ENCODE results near the gene TRABD.

DNA sequence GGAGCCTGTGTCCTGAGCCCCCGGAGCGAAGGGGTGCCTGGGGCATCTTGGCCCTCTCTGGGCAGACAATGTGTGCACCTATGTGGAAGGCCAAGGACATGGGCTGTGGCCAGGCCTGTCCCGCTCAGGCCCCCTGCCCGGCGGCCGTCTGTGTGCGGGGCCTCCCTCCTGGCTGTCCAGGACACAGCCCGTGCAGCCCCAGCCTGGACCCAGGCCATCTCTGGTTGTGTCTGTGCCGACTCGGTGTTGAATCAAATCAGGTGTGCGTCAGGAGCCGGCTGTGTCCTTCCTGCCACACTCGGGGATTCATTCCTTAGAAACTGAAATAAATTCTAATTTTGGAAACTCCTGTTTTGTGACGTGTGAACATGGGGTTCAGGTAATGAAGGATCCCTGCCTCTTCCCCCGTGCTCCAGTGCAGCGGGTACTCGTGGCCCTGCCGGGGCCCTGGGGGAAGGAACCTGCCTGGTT is 13.6 kb downstream of the TRABD start:
- TF ChIP-seq, protein P1, sequence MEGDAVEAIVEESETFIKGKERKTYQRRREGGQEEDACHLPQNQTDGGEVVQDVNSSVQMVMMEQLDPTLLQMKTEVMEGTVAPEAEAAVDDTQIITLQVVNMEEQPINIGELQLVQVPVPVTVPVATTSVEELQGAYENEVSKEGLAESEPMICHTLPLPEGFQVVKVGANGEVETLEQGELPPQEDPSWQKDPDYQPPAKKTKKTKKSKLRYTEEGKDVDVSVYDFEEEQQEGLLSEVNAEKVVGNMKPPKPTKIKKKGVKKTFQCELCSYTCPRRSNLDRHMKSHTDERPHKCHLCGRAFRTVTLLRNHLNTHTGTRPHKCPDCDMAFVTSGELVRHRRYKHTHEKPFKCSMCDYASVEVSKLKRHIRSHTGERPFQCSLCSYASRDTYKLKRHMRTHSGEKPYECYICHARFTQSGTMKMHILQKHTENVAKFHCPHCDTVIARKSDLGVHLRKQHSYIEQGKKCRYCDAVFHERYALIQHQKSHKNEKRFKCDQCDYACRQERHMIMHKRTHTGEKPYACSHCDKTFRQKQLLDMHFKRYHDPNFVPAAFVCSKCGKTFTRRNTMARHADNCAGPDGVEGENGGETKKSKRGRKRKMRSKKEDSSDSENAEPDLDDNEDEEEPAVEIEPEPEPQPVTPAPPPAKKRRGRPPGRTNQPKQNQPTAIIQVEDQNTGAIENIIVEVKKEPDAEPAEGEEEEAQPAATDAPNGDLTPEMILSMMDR (optimal IDR thresholded peaks at IDR 0.05 in 1 of 3, IDR thresholded peaks at IDR 0.05 in 1 of 3, conservative IDR thresholded peaks at IDR 0.05 in 1 of 3; ENCODE audit: extremely low read depth in 1 of 3, insufficient read depth in 2 of 3, low read length in 3 of 3): no peak
- no peak for TF ChIP-seq EZH2 (IDR thresholded peaks at IDR 0.05; ENCODE audit: low read length)

All from keratinocyte (primary cell).